ENCODE data around the gene RBBP5. TPM values are rescaled to one million over a fixed set of nuclear protein-coding genes. Genes with fewer than 3 reads are reported as not detected.

Gene RBBP5
- total RNA-seq, 1 experiment from 2014 or later, result 17.3 TPM

- WGBS (ENCODE audit: extremely low coverage, insufficient read length, low lambda C conversion rate), result no CpG with 5 or more reads among the region's 8 CpGs
- H2BK15ac ChIP-seq (ENCODE audit: low read depth, low read length), result no peak overlapping the region
- no peaks in the 10 kb centered on the region for H4K20me1 ChIP-seq (ENCODE audit: control insufficient read depth, insufficient read depth, insufficient read length)
- no peaks in the 10 kb centered on the region for H3K79me1 ChIP-seq (ENCODE audit: insufficient read depth, low read depth, low read length, poor library complexity, severe bottlenecking)
- no peak overlapping the region for H3K18ac ChIP-seq (ENCODE audit: insufficient read length, low read depth, low read length)
- H2BK5ac ChIP-seq (ENCODE audit: insufficient read length, low read length), result no peak overlapping the region
- H3K14ac ChIP-seq (ENCODE audit: insufficient read depth, low read length), result no peak overlapping the region
- no peak overlapping the region for H3K56ac ChIP-seq (ENCODE audit: insufficient read length, low read depth, low read length)
- no peak overlapping the region for H3K4me2 ChIP-seq (ENCODE audit: insufficient read depth, insufficient read length, low read length)
- H3K27ac ChIP-seq (ENCODE audit: insufficient read length, low read depth, low read length), result no peak overlapping the region
- Mint-ChIP-seq H3K4me3 (no peak overlapping the region), H3K27me3 (ENCODE audit: low read depth) (peaks cover 3% of the 10 kb centered on the region; the same call in 1 of the 2 replicates), H3K36me3 (ENCODE audit: insufficient read depth in 1 of 3, low read depth in 3 of 3) (no peaks in the 10 kb centered on the region), H3K9me3 (no peaks in the 10 kb centered on the region), H3K4me1 (peaks cover 4% of the 10 kb centered on the region in 2 experiments), H3K27ac (0 out of 7 replicates have a peak overlapping the region, but pooled peaks of 1 of the 3 experiments have one; percentile 27)
- H3K4ac ChIP-seq (ENCODE audit: low read depth, low read length), result no peak overlapping the region
- no peaks in the 10 kb centered on the region for H3K27me3 ChIP-seq (ENCODE audit: insufficient read depth, low read length)
- DNase-seq, result no peak
- H3T11ph ChIP-seq (ENCODE audit: low read length), result no peak overlapping the region
- no peak overlapping the region for H4K8ac ChIP-seq (replicated peaks; ENCODE audit: insufficient read length, low read depth, low read length)
- no peak overlapping the region for H2BK20ac ChIP-seq (ENCODE audit: low read depth, low read length, poor library complexity, severe bottlenecking)
- H2BK120ac ChIP-seq (ENCODE audit: low read depth, low read length, poor library complexity, severe bottlenecking), result no peak overlapping the region
- H3K9ac ChIP-seq (ENCODE audit: extremely low read depth, insufficient read length, low read length), result no peak overlapping the region
- H4K91ac ChIP-seq (ENCODE audit: insufficient read length, low read depth, low read length), result no peak overlapping the region
- no peak overlapping the region for H4K5ac ChIP-seq (ENCODE audit: insufficient read length, low read depth, low read length)
- no peak overlapping the region for H3K23ac ChIP-seq (ENCODE audit: insufficient read length, low read depth, low read length)
- no peaks in the 10 kb centered on the region for H3K4me1 ChIP-seq (ENCODE audit: insufficient read depth, low read length)
- no peak overlapping the region for H2AFZ ChIP-seq (ENCODE audit: low read length)
- H2BK12ac ChIP-seq (ENCODE audit: insufficient read length, low read depth, low read length), result no peak overlapping the region
- H3K23me2 ChIP-seq (ENCODE audit: insufficient read length, low read depth, low read length, poor library complexity, severe bottlenecking), result peaks cover 3% of the 10 kb centered on the region
- H2AK5ac ChIP-seq (ENCODE audit: insufficient read length, low read length), result no peak overlapping the region
- no peaks in the 10 kb centered on the region for H3K9me3 ChIP-seq (ENCODE audit: control insufficient read depth, low read depth, low read length)
- H3K79me2 ChIP-seq (ENCODE audit: insufficient read depth, low read length), result no peaks in the 10 kb centered on the region
- no peak for TF ChIP-seq CTCF (conservative IDR thresholded peaks at IDR 0.05)
Measured at GRCh38 chr1:205062319-205062718, 59.5 kb downstream of the RBBP5 start.
